ENCODE measurements around the gene CCDC116. TPM values are rescaled to one million over a fixed set of nuclear protein-coding genes. Genes with fewer than 3 reads are reported as not detected.

CCDC116 gene
- total and polyA plus RNA-seq, 10 of the 15 experiments (the other 5 are each of a cell fraction or from before 2014, with no cell fraction given): 0.04 to 0.18 (median 0.04) TPM; not detected in 6

DNA sequence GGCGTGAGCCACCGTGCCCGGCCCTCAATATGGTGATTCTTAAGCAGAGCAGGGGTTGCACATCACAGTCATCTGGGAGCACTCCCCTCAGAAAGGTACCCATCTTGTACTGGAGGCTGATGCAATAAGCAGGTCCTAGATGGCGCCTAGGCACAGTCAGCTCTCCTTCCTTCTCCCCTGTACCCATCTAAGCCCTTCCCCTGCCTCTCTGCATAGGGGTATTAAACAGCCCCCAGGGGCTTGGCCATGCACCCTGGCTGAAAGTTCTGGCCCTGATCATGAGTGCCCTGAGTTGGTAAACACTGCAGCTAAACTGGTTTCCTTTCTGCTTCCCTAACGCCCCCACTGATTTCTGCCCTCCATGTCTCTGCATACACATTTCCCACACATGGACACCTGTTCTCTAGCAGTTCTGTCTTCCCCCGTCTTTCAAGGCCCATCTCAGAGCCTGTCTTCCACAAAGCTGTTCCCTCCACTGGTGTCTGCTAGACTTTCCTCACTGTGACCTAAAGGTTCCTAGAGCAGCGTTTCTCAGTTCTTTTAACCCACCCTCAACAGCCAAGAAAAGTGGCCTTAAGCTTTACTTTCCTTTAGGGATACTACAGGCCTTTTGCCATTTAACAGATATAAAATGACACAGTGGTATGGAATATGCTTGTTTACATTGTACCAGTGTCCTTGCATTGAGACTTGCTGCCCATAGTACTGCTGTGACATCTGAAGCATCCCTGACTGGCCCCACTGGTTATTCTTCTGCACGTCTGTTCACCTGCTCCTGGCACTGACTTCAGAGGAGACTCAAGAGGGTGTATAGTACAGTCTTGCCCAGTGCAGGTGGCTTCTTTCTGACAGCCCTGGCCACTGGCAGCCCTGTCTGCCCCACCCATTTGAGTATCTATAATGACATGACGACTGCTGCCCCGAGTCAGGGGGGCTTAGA lies 49.5 kb upstream of the CCDC116 start:
- no peak overlapping the region for H3K4me2 ChIP-seq (ENCODE audit: control insufficient read depth, insufficient read depth)
- peaks cover 19% of the 10 kb centered on the region for H4K20me1 ChIP-seq (ENCODE audit: control insufficient read depth, insufficient read depth)
- no peak for ATAC-seq
- no peaks in the 10 kb centered on the region for H3K27me3 ChIP-seq (replicated peaks in 1 of 2; ENCODE audit: control insufficient read depth in 2 of 2, insufficient read depth in 2 of 2, low read length in 1 of 2)
- H2AFZ ChIP-seq (ENCODE audit: control insufficient read depth, low read depth, low read length): no peak overlapping the region
- intact Hi-C loops (cut with micrococcal nuclease; ENCODE audit: unreplicated experiment): loop anchor here (10.0 kb wide), 1 partner anchor 62 kb away; the partner anchor contains the start of gene SDF2L1
- no peak for DNase-seq (ENCODE audit: low read depth, low spot score)
- ChIA-PET POLR2A (interaction anchor here (0.6 to 0.7 kb wide), 2 partner anchors 19 to 24 kb away, joined by 3 to 8 read pairs; no protein-coding TSS in a partner anchor), SMC1A (ENCODE audit: uncharacterized antibody, unreplicated experiment) (no interaction called here), CTCF (interaction anchor here (1.7 kb wide), 1 partner anchor 41 kb away, joined by 6 read pairs; no protein-coding TSS in a partner anchor), RAD21 (ENCODE audit: unreplicated experiment) (interaction anchor here (1.4 kb wide), 1 partner anchor 59 kb away, joined by 4 read pairs; the partner anchor contains the start of gene SDF2L1)
- peak overlapping the region; percentile 33; the same call in 1 of the 2 replicates for H3K27ac ChIP-seq (ENCODE audit: control insufficient read depth, insufficient read depth)
- WGBS (ENCODE audit: insufficient coverage, insufficient replicate concordance, low lambda C conversion rate, missing lambda C conversion rate): 70% methylated on average over 10 of the region's 10 CpGs
- no TSS peak for BruUV-seq (replicated peaks)
- H3K79me2 ChIP-seq (ENCODE audit: control insufficient read depth, insufficient read depth, low read length): peaks cover 74% of the 10 kb centered on the region
- in situ Hi-C loops (cut with MboI): no loop called here
- peaks cover 19% of the 10 kb centered on the region for H3K4me1 ChIP-seq (ENCODE audit: control insufficient read depth, insufficient read depth, low read length)
- no peaks in the 10 kb centered on the region for H3K9me3 ChIP-seq (replicated peaks; ENCODE audit: control insufficient read depth, insufficient read depth, low read length)
- TF ChIP-seq SIX5 (IDR thresholded peaks at IDR 0.05; ENCODE audit: low read depth, low read length, severe bottlenecking): no peak
- TF ChIP-seq, protein P1, sequence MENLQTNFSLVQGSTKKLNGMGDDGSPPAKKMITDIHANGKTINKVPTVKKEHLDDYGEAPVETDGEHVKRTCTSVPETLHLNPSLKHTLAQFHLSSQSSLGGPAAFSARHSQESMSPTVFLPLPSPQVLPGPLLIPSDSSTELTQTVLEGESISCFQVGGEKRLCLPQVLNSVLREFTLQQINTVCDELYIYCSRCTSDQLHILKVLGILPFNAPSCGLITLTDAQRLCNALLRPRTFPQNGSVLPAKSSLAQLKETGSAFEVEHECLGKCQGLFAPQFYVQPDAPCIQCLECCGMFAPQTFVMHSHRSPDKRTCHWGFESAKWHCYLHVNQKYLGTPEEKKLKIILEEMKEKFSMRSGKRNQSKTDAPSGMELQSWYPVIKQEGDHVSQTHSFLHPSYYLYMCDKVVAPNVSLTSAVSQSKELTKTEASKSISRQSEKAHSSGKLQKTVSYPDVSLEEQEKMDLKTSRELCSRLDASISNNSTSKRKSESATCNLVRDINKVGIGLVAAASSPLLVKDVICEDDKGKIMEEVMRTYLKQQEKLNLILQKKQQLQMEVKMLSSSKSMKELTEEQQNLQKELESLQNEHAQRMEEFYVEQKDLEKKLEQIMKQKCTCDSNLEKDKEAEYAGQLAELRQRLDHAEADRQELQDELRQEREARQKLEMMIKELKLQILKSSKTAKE (IDR thresholded peaks at IDR 0.05; ENCODE audit: low read depth, poor library complexity, severe bottlenecking): no peak
- TF ChIP-seq POU2F2 (IDR thresholded peaks at IDR 0.05; ENCODE audit: borderline replicate concordance, low read depth, low read length): no peak
- TF ChIP-seq, protein P2, sequence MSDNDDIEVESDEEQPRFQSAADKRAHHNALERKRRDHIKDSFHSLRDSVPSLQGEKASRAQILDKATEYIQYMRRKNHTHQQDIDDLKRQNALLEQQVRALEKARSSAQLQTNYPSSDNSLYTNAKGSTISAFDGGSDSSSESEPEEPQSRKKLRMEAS (IDR thresholded peaks at IDR 0.05; ENCODE audit: low read depth, low read length): no peak
- no peak for TF ChIP-seq NFIC (IDR thresholded peaks at IDR 0.05; ENCODE audit: low read depth, low read length)
- TF ChIP-seq CHD2 (IDR thresholded peaks at IDR 0.05; ENCODE audit: borderline replicate concordance, low read depth, low read length): no peak
- TF ChIP-seq, protein P3, sequence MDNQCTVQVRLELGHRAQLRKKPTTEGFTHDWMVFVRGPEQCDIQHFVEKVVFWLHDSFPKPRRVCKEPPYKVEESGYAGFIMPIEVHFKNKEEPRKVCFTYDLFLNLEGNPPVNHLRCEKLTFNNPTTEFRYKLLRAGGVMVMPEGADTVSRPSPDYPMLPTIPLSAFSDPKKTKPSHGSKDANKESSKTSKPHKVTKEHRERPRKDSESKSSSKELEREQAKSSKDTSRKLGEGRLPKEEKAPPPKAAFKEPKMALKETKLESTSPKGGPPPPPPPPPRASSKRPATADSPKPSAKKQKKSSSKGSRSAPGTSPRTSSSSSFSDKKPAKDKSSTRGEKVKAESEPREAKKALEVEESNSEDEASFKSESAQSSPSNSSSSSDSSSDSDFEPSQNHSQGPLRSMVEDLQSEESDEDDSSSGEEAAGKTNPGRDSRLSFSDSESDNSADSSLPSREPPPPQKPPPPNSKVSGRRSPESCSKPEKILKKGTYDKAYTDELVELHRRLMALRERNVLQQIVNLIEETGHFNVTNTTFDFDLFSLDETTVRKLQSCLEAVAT (IDR thresholded peaks at IDR 0.05): no peak
- TF ChIP-seq MEF2B (IDR thresholded peaks at IDR 0.05; ENCODE audit: partially characterized antibody, poor library complexity, severe bottlenecking): no peak
- TF ChIP-seq GABPA (IDR thresholded peaks at IDR 0.05; ENCODE audit: low read depth): no peak
- no peak for TF ChIP-seq SP1 (IDR thresholded peaks at IDR 0.05; ENCODE audit: low read depth, low read length)
- TF ChIP-seq FOXK2 (IDR thresholded peaks at IDR 0.05): no peak
- no peak for TF ChIP-seq RELA (IDR thresholded peaks at IDR 0.05; ENCODE audit: borderline replicate concordance, partially characterized antibody)
- TF ChIP-seq, protein P4, sequence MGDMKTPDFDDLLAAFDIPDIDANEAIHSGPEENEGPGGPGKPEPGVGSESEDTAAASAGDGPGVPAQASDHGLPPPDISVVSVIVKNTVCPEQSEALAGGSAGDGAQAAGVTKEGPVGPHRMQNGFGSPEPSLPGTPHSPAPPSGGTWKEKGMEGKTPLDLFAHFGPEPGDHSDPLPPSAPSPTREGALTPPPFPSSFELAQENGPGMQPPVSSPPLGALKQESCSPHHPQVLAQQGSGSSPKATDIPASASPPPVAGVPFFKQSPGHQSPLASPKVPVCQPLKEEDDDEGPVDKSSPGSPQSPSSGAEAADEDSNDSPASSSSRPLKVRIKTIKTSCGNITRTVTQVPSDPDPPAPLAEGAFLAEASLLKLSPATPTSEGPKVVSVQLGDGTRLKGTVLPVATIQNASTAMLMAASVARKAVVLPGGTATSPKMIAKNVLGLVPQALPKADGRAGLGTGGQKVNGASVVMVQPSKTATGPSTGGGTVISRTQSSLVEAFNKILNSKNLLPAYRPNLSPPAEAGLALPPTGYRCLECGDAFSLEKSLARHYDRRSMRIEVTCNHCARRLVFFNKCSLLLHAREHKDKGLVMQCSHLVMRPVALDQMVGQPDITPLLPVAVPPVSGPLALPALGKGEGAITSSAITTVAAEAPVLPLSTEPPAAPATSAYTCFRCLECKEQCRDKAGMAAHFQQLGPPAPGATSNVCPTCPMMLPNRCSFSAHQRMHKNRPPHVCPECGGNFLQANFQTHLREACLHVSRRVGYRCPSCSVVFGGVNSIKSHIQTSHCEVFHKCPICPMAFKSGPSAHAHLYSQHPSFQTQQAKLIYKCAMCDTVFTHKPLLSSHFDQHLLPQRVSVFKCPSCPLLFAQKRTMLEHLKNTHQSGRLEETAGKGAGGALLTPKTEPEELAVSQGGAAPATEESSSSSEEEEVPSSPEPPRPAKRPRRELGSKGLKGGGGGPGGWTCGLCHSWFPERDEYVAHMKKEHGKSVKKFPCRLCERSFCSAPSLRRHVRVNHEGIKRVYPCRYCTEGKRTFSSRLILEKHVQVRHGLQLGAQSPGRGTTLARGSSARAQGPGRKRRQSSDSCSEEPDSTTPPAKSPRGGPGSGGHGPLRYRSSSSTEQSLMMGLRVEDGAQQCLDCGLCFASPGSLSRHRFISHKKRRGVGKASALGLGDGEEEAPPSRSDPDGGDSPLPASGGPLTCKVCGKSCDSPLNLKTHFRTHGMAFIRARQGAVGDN (IDR thresholded peaks at IDR 0.05): no peak
- TF ChIP-seq RFX5 (IDR thresholded peaks at IDR 0.05; ENCODE audit: low read depth, low read length): no peak
- FAIRE-seq: no peak
- no peak overlapping the region for H3K4me3 ChIP-seq
- peaks cover 6% of the 10 kb centered on the region in 2 experiments; a peak in 3 of 4 replicates for H3K36me3 ChIP-seq (ENCODE audit: control insufficient read depth in 2 of 2, insufficient read depth in 2 of 2, low read length in 1 of 2)
- H3K9ac ChIP-seq (ENCODE audit: control insufficient read depth, insufficient read depth, low read length): no peak overlapping the region
